Large intestine (tissue), 3 donors: ENCODE results near the gene MSH6. TPM values are rescaled to one million over a fixed set of nuclear protein-coding genes. Genes with fewer than 3 reads are reported as not detected.

Experiments
- DNase-seq, 2 donors: peaks; one replicate each; pipeline versions ENCODE4 v3.0.0 to v3.0.0-alpha.2; 2013
- H3K27ac ChIP-seq: one replicate; pipeline ENCODE4 v1.5.1; 2013; ENCODE audit warnings: low read length
- H3K27me3 ChIP-seq: 2 replicates; pipeline ENCODE4 v1.6.1; 2013; ENCODE audit warnings: low read length; ENCODE audit not compliant: control insufficient read depth, insufficient read depth
- H3K36me3 ChIP-seq: 2 replicates; pipeline ENCODE4 v1.6.1; 2013; ENCODE audit warnings: low read length; ENCODE audit not compliant: control insufficient read depth, insufficient read depth
- H3K4me1 ChIP-seq: one replicate; pipeline ENCODE4 v1.6.1; 2013; ENCODE audit warnings: low read length; ENCODE audit not compliant: control insufficient read depth, insufficient read depth
- H3K4me3 ChIP-seq: one replicate; pipeline ENCODE4 v1.5.1; 2013; ENCODE audit warnings: low read length
- H3K9me3 ChIP-seq: one replicate; pipeline ENCODE4 v1.6.1; 2013; ENCODE audit warnings: mild to moderate bottlenecking, low read depth, low read length, moderate library complexity; ENCODE audit not compliant: control insufficient read depth
- WGBS: methylation state at CpG from one replicate; pipeline ENCODE4 v1.1.5; 2013; ENCODE audit warnings: low lambda C conversion rate; ENCODE audit not compliant: insufficient coverage; 5-methylcytosine and 5-hydroxymethylcytosine counted together
- polyA plus RNA-seq: library from polyadenylated mRNA; unstranded; fragments of 120-200 nt; gene quantifications from one replicate; pipeline ENCODE4 v1.2.1, GENCODE V29; 2013

The MSH6 gene
- polyA plus RNA-seq, 1 donor = 46.7 TPM

DNA sequence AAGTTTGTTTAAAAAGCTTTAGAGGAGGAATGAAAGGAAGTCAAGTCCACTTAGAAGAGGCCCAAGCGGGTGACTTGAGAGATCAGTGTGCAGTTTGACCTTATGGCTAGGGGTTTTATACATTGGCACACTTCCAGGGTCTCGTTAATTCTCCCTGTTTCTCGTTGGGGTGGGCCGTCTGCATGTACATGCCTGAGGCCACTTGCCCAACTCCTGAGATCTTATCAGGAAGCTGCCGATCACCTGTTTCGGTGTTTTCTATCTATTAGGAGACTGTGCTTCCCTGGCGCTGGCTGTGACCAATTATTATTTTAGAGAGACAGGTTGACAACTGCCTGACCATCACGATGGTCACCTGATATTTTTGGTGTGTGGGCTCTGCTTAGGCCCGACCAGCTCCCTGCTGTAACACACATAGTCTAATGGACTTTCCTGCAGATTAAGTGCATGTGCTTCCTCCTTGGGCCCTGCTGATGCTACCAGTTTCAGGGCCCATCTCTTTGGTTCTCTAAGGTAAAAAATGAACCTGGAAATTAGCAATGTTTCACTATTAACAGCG, 31.0 kb upstream of the MSH6 start:
- no peak overlapping the region for H3K27ac ChIP-seq

DNA sequence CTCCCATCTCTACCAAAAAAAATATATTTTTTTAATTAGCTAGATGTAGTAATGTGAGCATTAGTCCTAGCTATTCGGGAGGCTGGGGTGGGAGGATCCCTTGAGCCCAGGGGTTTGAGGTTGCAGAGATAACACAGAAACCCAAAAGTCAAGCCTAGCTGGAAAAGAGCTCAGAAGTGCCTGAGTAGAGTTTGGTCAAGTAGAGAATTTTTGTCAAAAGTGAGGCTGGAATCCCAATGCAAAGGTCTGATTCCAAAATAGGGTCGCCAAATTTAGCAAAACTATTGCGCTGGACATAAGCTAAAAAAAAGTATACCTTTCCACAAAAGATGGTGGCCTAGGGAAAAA, 15.5 kb upstream of the MSH6 start:
- H3K27me3 ChIP-seq = no peaks in the 10 kb centered on the region
- WGBS = no CpG with 5 or more reads among the region's 3 CpGs
- H3K9me3 ChIP-seq = no peaks in the 10 kb centered on the region
- no peak overlapping the region for H3K4me3 ChIP-seq
- no peak for DNase-seq
- H3K27ac ChIP-seq = no peak overlapping the region
- H3K36me3 ChIP-seq = no peaks in the 10 kb centered on the region
- H3K4me1 ChIP-seq = no peaks in the 10 kb centered on the region

More for the DNA sequence above, 31.0 kb upstream of the MSH6 start:
- Histone ChIP-seq H3K4me3 (no peak overlapping the region), H3K4me1 (no peaks in the 10 kb centered on the region), H3K36me3 (no peaks in the 10 kb centered on the region), H3K9me3 (peaks cover 4% of the 10 kb centered on the region), H3K27me3 (no peaks in the 10 kb centered on the region)
- DNase-seq = no peak
- WGBS = no CpG with 5 or more reads among the region's 10 CpGs

DNA sequence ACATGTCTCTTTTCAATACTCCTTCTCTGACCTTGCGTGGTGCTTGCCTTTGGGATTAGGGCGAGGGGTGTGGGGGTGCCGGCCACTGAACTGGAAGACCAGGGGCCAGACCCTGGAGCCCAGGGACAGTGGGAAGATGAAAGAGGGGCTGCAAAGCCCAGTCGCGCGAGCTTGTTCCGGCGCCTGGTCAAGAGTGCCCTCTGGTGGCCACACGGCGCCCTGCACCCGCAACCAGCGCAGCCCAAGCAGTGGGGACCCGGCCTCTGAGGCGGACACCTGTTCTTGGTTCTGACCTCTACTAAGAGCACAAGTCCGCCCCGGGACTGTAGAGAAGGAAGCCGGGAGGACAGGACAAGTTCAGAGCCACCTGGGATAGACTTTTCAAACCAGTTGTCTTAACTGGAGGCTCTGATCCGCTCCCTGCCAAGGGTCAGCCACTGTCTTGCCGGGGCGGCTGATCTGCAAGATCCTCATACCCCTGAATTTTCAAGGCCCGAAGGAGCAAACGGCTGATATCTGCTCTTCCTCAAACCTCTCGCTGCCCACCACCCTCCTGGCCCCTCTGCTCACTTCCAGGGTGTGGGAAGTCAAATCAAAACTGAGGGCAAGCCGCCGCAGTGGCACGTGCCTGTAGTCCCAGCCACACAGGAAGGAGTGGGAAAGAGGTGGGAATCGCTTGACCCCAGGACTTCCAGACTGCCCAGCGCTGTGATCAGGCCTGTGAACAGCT, 14.9 kb upstream of the MSH6 start:
- peak; percentile 34 for DNase-seq
- Histone ChIP-seq H3K27me3 (no peaks in the 10 kb centered on the region), H3K36me3 (no peaks in the 10 kb centered on the region), H3K9me3 (no peaks in the 10 kb centered on the region), H3K4me1 (no peaks in the 10 kb centered on the region), H3K4me3 (no peak overlapping the region), H3K27ac (no peak overlapping the region)
- no CpG with 5 or more reads among the region's 28 CpGs for WGBS

DNA sequence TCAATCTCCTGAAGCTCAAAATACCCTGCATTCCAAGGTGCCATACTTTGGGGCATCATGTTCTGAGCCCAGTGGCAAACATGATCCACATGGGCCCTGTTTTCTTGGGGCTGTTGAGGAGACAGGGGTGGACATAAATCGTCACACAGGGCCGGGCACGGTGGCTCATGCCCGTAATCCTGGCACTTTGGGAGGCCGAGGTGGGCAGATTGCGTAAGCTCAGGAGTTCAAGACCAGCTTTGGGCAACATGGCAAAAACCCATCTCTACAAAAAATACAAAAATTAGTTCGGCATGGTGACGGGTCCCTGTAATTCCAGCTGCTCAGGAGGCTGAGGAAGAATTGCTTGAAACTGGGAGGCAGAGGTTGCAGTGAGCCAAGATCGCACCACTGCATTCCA, 13.6 kb upstream of the MSH6 start:
- no peak for DNase-seq
- H3K36me3 ChIP-seq = no peaks in the 10 kb centered on the region
- no peak overlapping the region for H3K27ac ChIP-seq
- H3K27me3 ChIP-seq = no peaks in the 10 kb centered on the region
- 100% methylated on average over 3 of the region's 9 CpGs for WGBS
- no peak overlapping the region for H3K4me3 ChIP-seq
- H3K4me1 ChIP-seq = no peaks in the 10 kb centered on the region
- H3K9me3 ChIP-seq = no peaks in the 10 kb centered on the region

DNA sequence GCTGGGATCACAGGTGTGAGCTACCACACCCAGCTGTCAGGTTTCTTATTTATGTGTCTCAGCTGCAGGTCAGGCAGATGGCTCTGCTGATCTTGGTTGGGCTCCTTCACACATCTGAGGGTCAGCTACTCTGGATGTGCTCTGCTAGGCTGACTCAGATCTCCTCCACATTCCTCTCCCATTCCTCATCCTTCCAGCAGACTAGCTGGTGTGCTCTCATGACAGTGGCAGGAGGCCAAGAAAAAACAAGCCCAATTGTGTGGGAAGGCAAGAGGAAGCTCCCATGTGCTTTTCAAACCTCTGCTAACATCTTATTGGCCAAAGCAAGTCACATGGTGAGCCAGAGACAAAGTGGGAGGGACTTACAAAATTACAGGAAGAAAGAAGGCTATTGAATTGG, 11.7 kb upstream of the MSH6 start:
- DNase-seq = no peak
- Histone ChIP-seq H3K4me3 (no peak overlapping the region), H3K27me3 (no peaks in the 10 kb centered on the region), H3K9me3 (no peaks in the 10 kb centered on the region), H3K27ac (no peak overlapping the region), H3K36me3 (no peaks in the 10 kb centered on the region), H3K4me1 (no peaks in the 10 kb centered on the region)

DNA sequence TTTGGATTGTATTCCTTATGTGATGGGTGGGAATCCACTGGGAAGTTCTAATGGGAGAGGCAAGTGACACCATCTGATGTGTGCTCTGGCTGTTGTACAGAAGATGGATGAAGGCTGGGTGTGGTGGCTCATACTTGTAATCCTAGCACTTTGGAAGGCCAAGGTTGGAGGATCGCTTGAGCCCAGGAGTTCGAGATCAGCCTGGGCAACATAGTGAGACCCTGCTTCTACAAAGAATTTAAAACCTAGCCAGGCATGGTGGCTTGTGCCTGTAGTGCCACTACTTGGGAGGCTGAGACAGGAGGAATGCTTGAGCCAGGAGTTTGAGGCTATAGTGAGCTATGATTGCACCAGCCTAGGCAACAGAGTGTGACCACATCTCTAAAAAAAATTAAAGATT, 10.6 kb upstream of the MSH6 start:
- no CpG with 5 or more reads among the region's 2 CpGs for WGBS
- no peak for DNase-seq
- Histone ChIP-seq H3K4me1 (peaks cover under 1% of the 10 kb centered on the region), H3K9me3 (no peaks in the 10 kb centered on the region), H3K27me3 (no peaks in the 10 kb centered on the region), H3K36me3 (no peaks in the 10 kb centered on the region), H3K4me3 (no peak overlapping the region), H3K27ac (no peak overlapping the region)

DNA sequence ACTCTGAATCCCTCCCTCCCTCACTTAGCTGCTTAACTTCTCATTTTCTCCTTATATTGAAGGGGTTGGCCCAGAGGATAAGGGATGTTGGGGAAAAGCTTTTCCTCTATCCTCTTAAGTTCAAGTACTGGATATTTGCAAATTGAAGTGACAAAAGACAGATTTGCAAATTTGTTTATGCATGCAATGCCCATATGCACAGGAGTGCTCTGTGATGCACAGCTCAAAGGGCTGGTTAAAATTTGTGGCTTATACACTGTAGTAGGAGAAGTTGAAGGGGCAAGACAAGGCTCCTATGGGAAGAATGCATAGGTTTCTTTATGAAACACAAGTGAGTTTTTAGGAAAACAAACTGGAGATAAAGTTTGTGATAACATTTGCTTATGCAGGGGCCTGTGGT, 8.4 kb upstream of the MSH6 start:
- Histone ChIP-seq H3K4me1 (peaks cover 7% of the 10 kb centered on the region), H3K27ac (no peak overlapping the region), H3K27me3 (no peaks in the 10 kb centered on the region)

DNA sequence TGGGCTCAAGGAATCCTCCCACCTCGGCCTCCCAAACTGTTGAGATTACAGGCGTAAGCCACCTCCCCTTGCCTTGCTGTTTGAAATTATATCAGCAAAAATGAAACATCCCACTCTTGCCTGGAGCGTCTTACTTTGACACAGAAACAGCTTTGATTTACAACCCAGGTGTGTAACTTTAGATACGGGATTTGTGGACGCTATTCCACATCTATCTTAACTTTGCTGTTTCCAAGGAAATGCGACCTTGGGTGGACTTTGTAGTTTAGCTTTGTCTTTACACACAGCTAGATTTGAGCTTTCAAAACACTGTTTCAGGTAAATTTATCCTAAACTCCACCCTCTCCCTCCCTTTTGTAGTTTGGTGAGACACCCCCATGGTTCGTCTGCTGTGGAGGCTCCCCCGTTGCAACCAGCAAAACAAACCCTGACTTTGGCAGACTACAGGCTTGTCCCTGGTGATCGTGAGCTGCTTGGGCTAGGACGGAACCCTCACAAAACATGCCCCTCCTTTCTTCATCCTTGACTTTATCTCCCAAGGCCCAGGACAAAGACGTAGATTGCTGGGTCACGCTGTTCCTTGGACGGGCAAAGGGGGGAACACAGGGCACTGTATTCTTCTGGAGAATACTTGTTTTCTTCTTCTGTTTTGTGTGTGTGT, 5.5 kb upstream of the MSH6 start:
- H3K4me3 ChIP-seq = peak overlapping the region; percentile 1
- no peaks in the 10 kb centered on the region for H3K9me3 ChIP-seq
- peak in 1 of 2 donors; percentile 76 for DNase-seq
- no peak overlapping the region for H3K27ac ChIP-seq
- H3K36me3 ChIP-seq = no peaks in the 10 kb centered on the region
- H3K27me3 ChIP-seq = no peaks in the 10 kb centered on the region
- peaks cover 7% of the 10 kb centered on the region for H3K4me1 ChIP-seq
- WGBS = no CpG with 5 or more reads among the region's 13 CpGs

More for the DNA sequence above, 8.4 kb upstream of the MSH6 start:
- no peaks in the 10 kb centered on the region for H3K9me3 ChIP-seq
- H3K4me3 ChIP-seq = no peak overlapping the region
- no peak for DNase-seq
- no peaks in the 10 kb centered on the region for H3K36me3 ChIP-seq

DNA sequence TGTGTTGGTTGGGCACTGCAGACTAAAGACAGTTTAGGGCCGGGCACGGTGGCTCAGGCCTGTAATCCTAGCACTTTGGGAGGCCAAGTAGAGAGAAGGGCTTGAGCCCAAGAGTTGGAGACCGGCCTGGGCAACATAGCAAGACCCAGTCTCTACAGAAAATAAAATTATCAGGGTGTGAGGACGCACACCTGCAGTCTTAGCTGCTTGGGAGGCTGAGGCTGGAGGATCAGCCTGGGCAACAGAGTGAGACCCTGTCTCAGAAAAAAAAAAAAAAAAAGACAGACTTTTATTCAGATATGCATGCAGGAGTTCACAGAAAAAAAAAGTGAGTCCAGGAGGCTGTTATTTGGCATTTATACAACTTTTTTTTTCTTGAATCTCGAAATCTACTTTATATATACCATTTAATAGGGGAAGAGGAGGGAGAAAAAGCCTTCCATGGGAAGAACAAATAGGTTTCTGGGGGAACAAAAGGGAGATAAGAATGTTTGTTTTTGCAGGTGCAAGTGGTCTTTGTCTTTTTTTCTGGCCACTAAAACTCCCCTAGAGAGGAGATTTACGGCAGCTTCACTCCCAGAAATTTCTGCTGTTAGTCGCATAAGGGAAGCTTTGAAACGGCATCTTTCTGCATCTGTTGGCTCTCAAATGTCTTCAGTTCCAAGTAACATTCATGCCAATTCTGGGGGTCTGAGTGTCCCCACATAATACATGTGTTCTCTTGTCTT, 4.1 kb upstream of the MSH6 start:
- Histone ChIP-seq H3K27me3 (no peaks in the 10 kb centered on the region), H3K27ac (no peak overlapping the region), H3K4me3 (no peak overlapping the region), H3K9me3 (no peaks in the 10 kb centered on the region), H3K4me1 (peaks cover 7% of the 10 kb centered on the region), H3K36me3 (no peaks in the 10 kb centered on the region)
- DNase-seq = no peak
- WGBS = 100% methylated on average over 2 of the region's 8 CpGs

DNA sequence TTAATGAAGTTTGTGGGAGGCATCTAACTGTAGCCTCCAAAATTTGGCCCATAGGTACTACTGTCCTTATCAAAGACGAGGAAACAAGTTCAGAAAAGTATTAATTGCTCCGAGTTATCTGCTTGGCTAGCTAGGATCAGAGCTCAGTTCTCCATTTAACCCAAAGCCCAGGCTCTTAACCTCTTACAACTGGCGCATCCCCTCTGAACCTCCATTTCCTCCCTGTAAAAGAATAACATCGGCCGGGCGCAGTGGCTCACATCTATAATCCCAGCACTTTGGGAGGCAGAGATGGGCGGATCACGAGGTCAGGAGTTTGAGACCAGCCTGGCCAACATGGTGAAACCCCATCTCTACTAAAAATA, 3.5 kb upstream of the MSH6 start:
- no peak for DNase-seq
- H3K4me3 ChIP-seq = no peak overlapping the region
- H3K4me1 ChIP-seq = peaks cover 7% of the 10 kb centered on the region
- no peaks in the 10 kb centered on the region for H3K36me3 ChIP-seq
- WGBS = no CpG with 5 or more reads among the region's 8 CpGs
- H3K27me3 ChIP-seq = no peaks in the 10 kb centered on the region
- H3K27ac ChIP-seq = no peak overlapping the region
- no peaks in the 10 kb centered on the region for H3K9me3 ChIP-seq
